Ovary (tissue), 9 donors: ENCODE results near the gene CHADL. TPM values are rescaled to one million over a fixed set of nuclear protein-coding genes. Genes with fewer than 3 reads are reported as not detected.
A peak's percentile ranks its signal among the peaks of the same experiment; 100 is the strongest.

Experiments used
- DNase-seq, 5 donors: peaks; one replicate each; pipeline ENCODE4 v3.0.0-alpha.2; 2019 to 2020
- H3K27ac ChIP-seq, 2 donors: fragments of 200-600 bp; one replicate each; pipeline versions ENCODE4 v1.5.1 to v1.8.0; 2019 to 2022
- H3K27me3 ChIP-seq: fragments of 200-600 bp; one replicate; pipeline ENCODE4 v1.8.0; 2022
- H3K36me3 ChIP-seq: fragments of 200-600 bp; sonication (generic); one replicate; pipeline ENCODE4 v1.5.1; 2019
- H3K4me1 ChIP-seq: one replicate; pipeline ENCODE4 v1.8.1; 2013; ENCODE audit warnings: mild to moderate bottlenecking, moderate library complexity; ENCODE audit not compliant: insufficient read depth
- H3K4me3 ChIP-seq: fragments of 200-600 bp; sonication (generic); one replicate; pipeline ENCODE4 v1.5.1; 2017
- H3K9me3 ChIP-seq, 2 donors: fragments of 200-600 bp in 1 of 2; sonication (generic) in 1 of 2; one replicate each; pipeline versions ENCODE4 v1.5.1 to v1.8.1; 2013 to 2019; ENCODE audit warnings: mild to moderate bottlenecking in 1 of 2, moderate library complexity in 1 of 2
- CTCF ChIP-seq, 3 donors: fragments of 450-650 bp in 2 of 3; fragments of 200-600 bp in 1 of 3; IDR thresholded peaks; one replicate each; pipeline versions ENCODE4 v1.5.1 to v1.8.0; 2016 to 2022; ENCODE audit warnings: antibody characterized with exemption in 3 of 3, mild to moderate bottlenecking in 1 of 3
- EP300 ChIP-seq: sonication (generic); formaldehyde crosslinking; IDR thresholded peaks from one replicate; pipeline ENCODE4 v1.6.1; 2017; ENCODE audit warnings: antibody characterized with exemption
- POLR2A ChIP-seq: fragments of 450-650 bp; IDR thresholded peaks from one replicate; pipeline ENCODE4 v1.6.1; 2017; ENCODE audit warnings: antibody characterized with exemption, mild to moderate bottlenecking, moderate library complexity
- WGBS, 3 donors: extraction: QIAGEN DNeasy Blood & Tissue Kit in 1 of 3; methylation state at CpG; one replicate each; pipeline versions ENCODE4 v1.1.5 to v1.1.7; 2013 to 2017; 5-methylcytosine and 5-hydroxymethylcytosine counted together
- intact Hi-C, 4 donors: fragments of 100-400 bp; cut with DNase I; formaldehyde crosslinking; loops; one replicate each; pipeline versions ENCODE4 v1.11.0 to v1.15.1; 2022 to 2023
- polyA plus RNA-seq, 2 donors: library from polyadenylated mRNA; stranded (reverse); fragments of 200-250 nt in 1 of 2; fragments of 350-450 nt in 1 of 2; fragmentation: Illumina TruSeq in 1 of 2; extraction: RNeasy Lipid Tissue Mini Kit (QIAGEN cat#74804) in 1 of 2; gene quantifications; one replicate each; pipeline ENCODE4 v1.2.3, GENCODE V29; 2013 to 2014
- total RNA-seq, 7 donors: library from RNA; depleted of rRNA in 2 of 7; stranded (reverse); fragments of >200 nt in 2 of 7; fragmentation: NEBNext Ultra II Directional in 3 of 7; extraction: Animal tissue kit (Norgen Biotek cat#: 25700) in 3 of 7; gene quantifications; one replicate each; pipeline versions ENCODE4 v1.1.0 to v1.2.4, GENCODE V29; 2016 to 2023
- donor health status: DM: no; HTN: no; CAD: no; lungs with moderate emphysema.
- donor health status: DM: no; HTN: no; CAD: no.
- donor health status: Bipolar disorder and iron deficiency.
- donor health status: DM: yes; HTN: yes; CAD: no.
- donor health status: DM: no; HTN: no; CAD: no.
- donor health status: DM: yes; HTN: yes; CAD: no.

CHADL gene
- total and polyA plus RNA-seq, 9 donors = 0.08 to 6.2 (median 2.6) TPM

- WGBS, 3 donors = 2 to 3% (median 2%) methylated on average over 15 of the region's 15 CpGs
- no peaks in the 10 kb centered on the region for H3K9me3 ChIP-seq
- H3K4me3 ChIP-seq = peak overlapping the region; percentile 51
- intact Hi-C loops = no loop called here
- H3K27me3 ChIP-seq = no peaks in the 10 kb centered on the region
- H3K36me3 ChIP-seq = no peaks in the 10 kb centered on the region
- no peak for TF ChIP-seq EP300
- no peak for TF ChIP-seq POLR2A
- peak in 1 of 5 donors; percentile 30 for DNase-seq
- peaks cover 4% of the 10 kb centered on the region for H3K4me1 ChIP-seq
- peak overlapping the region; percentile 5 to 39 for H3K27ac ChIP-seq
Observed at GRCh38 chr22:41286639-41287091, 45.9 kb upstream of the CHADL start.

GRCh38 chr22:41285820-41286638 lies 45.3 kb upstream of the CHADL start, which contains the start of gene RANGAP1:
Gene RANGAP1 (minus strand): TSS chr22:41286187. CDS start chr22:41281044, 5,143 bp downstream.
- intact Hi-C loops = no loop called here
- Histone ChIP-seq H3K27me3 (no peaks in the 10 kb centered on the region), H3K9me3 (no peaks in the 10 kb centered on the region), H3K36me3 (no peaks in the 10 kb centered on the region), H3K27ac (peak within 1 kb of the TSS; percentile 41 to 70), H3K4me3 (peak within 1 kb of the TSS; percentile 97), H3K4me1 (peaks cover 4% of the 10 kb centered on the region)
- DNase-seq = peak; percentile 96 to 98 (median 97)
- 0 to 1% (median 0%) methylated on average over 66 to 77 of the region's 77 CpGs for WGBS, 3 donors
- TF ChIP-seq POLR2A (peak; percentile 23), CTCF (IDR thresholded peaks at IDR 0.05) (peak in 1 of 3 donors; percentile 49), EP300 (peak; percentile 42)

- H3K4me1 ChIP-seq = peaks cover 3% of the 10 kb centered on the region
- peak; percentile 36 to 71 (median 61) for DNase-seq
- WGBS, 3 donors = 0% methylated on average over 27 to 30 of the region's 30 CpGs
- peak overlapping the region; percentile 41 to 70 for H3K27ac ChIP-seq
- no peaks in the 10 kb centered on the region for H3K36me3 ChIP-seq
- H3K27me3 ChIP-seq = no peaks in the 10 kb centered on the region
- intact Hi-C loops = no loop called here
- no peaks in the 10 kb centered on the region for H3K9me3 ChIP-seq
- H3K4me3 ChIP-seq = peak overlapping the region; percentile 97
- no peak for TF ChIP-seq EP300
- TF ChIP-seq POLR2A = no peak
- no peak for TF ChIP-seq CTCF (IDR thresholded peaks at IDR 0.05)
Observed at GRCh38 chr22:41285441-41285819, 44.7 kb upstream of the CHADL start.

GRCh38 chr22:41284465-41284864 lies 43.7 kb upstream of the CHADL start:
- DNase-seq = no peak
- intact Hi-C loops = no loop called here
- no peaks in the 10 kb centered on the region for H3K9me3 ChIP-seq
- no peaks in the 10 kb centered on the region for H3K4me1 ChIP-seq
- H3K4me3 ChIP-seq = no peak overlapping the region
- no peaks in the 10 kb centered on the region for H3K27me3 ChIP-seq
- H3K36me3 ChIP-seq = no peaks in the 10 kb centered on the region
- TF ChIP-seq POLR2A (no peak), CTCF (IDR thresholded peaks at IDR 0.05) (no peak), EP300 (no peak)
- H3K27ac ChIP-seq = no peak overlapping the region
- 81 to 88% (median 86%) methylated on average over 10 of the region's 10 CpGs for WGBS, 3 donors

GRCh38 chr22:41280854-41281253 lies 40.1 kb upstream of the CHADL start:
- Histone ChIP-seq H3K27me3 (no peaks in the 10 kb centered on the region), H3K27ac (no peak overlapping the region), H3K9me3 (no peaks in the 10 kb centered on the region), H3K36me3 (no peaks in the 10 kb centered on the region), H3K4me1 (no peaks in the 10 kb centered on the region), H3K4me3 (no peak overlapping the region)
- no peak for TF ChIP-seq CTCF (IDR thresholded peaks at IDR 0.05)
- no peak for TF ChIP-seq EP300
- no peak for TF ChIP-seq POLR2A
- 76 to 95% (median 85%) methylated on average over 2 of the region's 2 CpGs for WGBS, 3 donors
- intact Hi-C loops = no loop called here
- no peak for DNase-seq
